NCI-H2081 (cell line): ENCODE data around the gene EXOSC6.
"Not testable (repeated sequence)": the region's sequence is repeated elsewhere in the genome, so short reads cannot be mapped to it uniquely, and the experiment has no call there.

ENCODE experiments used
- DNase-seq, 2 experiments: peaks; one replicate each; lab custom pipeline; 2025; lab: John Stamatoyannopoulos, UW

EXOSC6 gene

DNA sequence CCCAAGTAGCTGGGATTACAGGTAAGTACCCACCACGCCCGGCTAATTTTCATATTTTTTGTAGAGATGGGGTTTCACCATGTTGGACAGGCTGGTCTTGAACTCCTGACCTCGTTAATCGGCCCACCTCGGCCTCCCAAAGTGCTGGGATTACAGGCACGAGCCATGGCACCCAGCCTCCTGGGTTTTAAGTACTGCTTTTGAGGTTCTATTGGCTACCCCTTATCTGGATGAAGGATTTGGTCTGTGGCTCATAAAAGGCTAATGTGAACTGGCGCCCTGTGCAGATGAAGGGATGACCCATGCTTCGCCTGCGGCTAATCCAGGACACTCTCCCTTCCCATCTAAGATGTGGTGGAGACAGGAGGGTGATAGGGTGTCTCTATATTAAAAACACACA, 52.6 kb downstream of the EXOSC6 start:
- not testable (repeated sequence) for DNase-seq

DNA sequence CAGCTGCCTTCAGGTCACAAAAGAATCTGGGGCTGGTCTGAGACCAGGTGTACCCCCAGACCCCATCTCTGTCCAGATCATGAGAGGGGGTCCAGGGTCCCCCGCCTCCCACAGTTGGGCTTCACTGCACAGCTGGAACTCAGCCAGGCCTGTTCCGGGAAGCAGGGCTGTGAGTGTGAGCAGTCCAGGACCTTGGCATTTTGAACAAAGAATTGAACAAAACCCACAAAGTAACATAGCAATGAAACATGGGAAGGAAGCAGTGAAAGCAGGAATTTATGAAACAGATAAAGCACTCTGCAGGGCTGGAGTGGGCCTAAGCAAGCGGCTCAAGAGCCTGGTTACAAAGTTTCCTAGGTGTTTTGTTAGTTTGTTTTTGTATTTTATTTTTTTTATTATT, 53.1 kb downstream of the EXOSC6 start:
- not testable (repeated sequence) for DNase-seq

DNA sequence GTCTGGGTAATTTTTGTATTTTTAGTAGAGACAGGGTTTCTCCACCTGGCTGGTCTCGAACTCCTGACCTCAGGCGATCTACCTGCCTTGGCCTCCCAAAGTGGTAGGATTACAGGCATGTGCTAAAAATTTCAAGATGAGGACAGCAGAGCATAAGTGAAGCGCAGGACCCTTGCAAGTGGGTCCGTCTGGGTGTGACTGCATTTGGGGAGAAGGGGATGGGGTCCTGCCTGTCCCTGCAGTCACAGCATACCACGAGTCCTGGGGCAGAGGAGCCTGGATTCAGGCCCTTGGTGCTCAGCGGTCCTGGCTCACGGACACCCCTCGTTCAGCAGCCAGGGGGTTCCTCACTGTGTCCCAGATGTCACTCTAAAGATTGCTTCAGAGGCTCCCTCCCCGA, 53.5 kb downstream of the EXOSC6 start:
- not testable (repeated sequence) for DNase-seq

DNA sequence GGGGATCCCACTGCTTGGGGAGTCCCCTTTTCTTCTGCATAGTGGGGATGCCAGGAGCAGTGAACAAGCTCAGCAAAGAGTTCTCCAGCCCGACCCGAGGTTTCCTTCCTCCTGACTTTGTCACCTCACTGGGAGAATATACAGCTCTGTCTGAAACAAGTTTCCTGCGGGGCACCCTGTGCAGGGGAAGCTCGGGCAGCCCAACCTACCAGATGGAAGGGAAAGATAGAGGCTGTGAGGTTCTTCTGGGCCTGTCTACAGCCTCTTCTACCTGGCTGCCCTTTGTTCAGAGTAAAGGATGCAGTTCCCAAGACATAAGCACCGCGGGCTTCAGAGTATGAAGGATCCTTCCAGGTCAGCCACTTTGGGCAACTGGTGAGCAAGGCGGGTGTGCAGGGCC, 54.1 kb downstream of the EXOSC6 start:
- DNase-seq = not testable (repeated sequence)
